Lower lobe of right lung (tissue), 2 donors: ENCODE measurements around the gene PRKCH. TPM values are rescaled to one million over a fixed set of nuclear protein-coding genes. Genes with fewer than 3 reads are reported as not detected.

Experiments used
- ATAC-seq, 2 donors: fragments of 200-7000 bp; cut with Tn5 transposase; one replicate each; pipeline ENCODE4 v1.9.1; 2020 to 2022; ENCODE audit warnings: mild to moderate bottlenecking in 2 of 2, moderate library complexity in 2 of 2
- DNase-seq: peaks from one replicate; pipeline ENCODE4 v3.0.0-alpha.2; 2020
- H3K27ac ChIP-seq: fragments of 200-600 bp; one replicate; pipeline ENCODE4 v1.8.0; 2022
- H3K27me3 ChIP-seq: fragments of 200-600 bp; one replicate; pipeline ENCODE4 v1.8.0; 2022; ENCODE audit warnings: low read depth
- H3K36me3 ChIP-seq: fragments of 200-600 bp; one replicate; pipeline ENCODE4 v1.8.0; 2022; ENCODE audit warnings: mild to moderate bottlenecking
- H3K4me1 ChIP-seq: fragments of 200-600 bp; one replicate; pipeline ENCODE4 v1.8.0; 2022
- H3K4me3 ChIP-seq: fragments of 200-600 bp; one replicate; pipeline ENCODE4 v1.8.0; 2022; ENCODE audit warnings: mild to moderate bottlenecking
- H3K9me3 ChIP-seq: fragments of 200-600 bp; one replicate; pipeline ENCODE4 v1.8.0; 2022
- CTCF ChIP-seq: fragments of 200-600 bp; IDR thresholded peaks from one replicate; pipeline ENCODE4 v1.8.0; 2022; ENCODE audit warnings: antibody characterized with exemption, mild to moderate bottlenecking
- intact Hi-C: fragments of 100-400 bp; cut with DNase I; formaldehyde crosslinking; loops from one replicate; pipeline ENCODE4 v1.11.0; 2022
- total RNA-seq: library from RNA; stranded (reverse); fragmentation: NEBNext Ultra II Directional; extraction: Animal tissue kit (Norgen Biotek cat#: 25700); gene quantifications from one replicate; pipeline ENCODE4 v1.2.1, GENCODE V29; 2021
- donor health status: DM: no; HTN: yes; CAD: no; lungs with severe emphysema.

PRKCH gene
- total RNA-seq, 1 donor from 2014 or later: 60.9 TPM

- DNase-seq (no peak), ATAC-seq (no peak)
- Histone ChIP-seq H3K4me3 (no peak overlapping the region), H3K9me3 (no peaks in the 10 kb centered on the region), H3K36me3 (no peaks in the 10 kb centered on the region), H3K4me1 (peaks cover 44% of the 10 kb centered on the region), H3K27me3 (no peaks in the 10 kb centered on the region), H3K27ac (no peak overlapping the region)
- intact Hi-C loops: no loop called here
- no peak for TF ChIP-seq CTCF
Observed at GRCh38 chr14:61557854-61558253, 236.5 kb downstream of the PRKCH start.

- DNase-seq: no peak
- intact Hi-C loops: no loop called here
- no peaks in the 10 kb centered on the region for H3K9me3 ChIP-seq
- no peak for TF ChIP-seq CTCF
- no peak overlapping the region for H3K27ac ChIP-seq
- peaks cover 44% of the 10 kb centered on the region for H3K4me1 ChIP-seq
- ATAC-seq: no peak
- no peaks in the 10 kb centered on the region for H3K36me3 ChIP-seq
- H3K4me3 ChIP-seq: no peak overlapping the region
- no peaks in the 10 kb centered on the region for H3K27me3 ChIP-seq
Observed at GRCh38 chr14:61558271-61558670, 236.9 kb downstream of the PRKCH start.

- H3K36me3 ChIP-seq: no peaks in the 10 kb centered on the region
- no peaks in the 10 kb centered on the region for H3K27me3 ChIP-seq
- H3K4me3 ChIP-seq: no peak overlapping the region
- intact Hi-C loops: no loop called here
- peaks cover 41% of the 10 kb centered on the region for H3K4me1 ChIP-seq
- no peak for ATAC-seq
- H3K27ac ChIP-seq: peak overlapping the region; percentile 13
- no peaks in the 10 kb centered on the region for H3K9me3 ChIP-seq
- no peak for DNase-seq
- no peak for TF ChIP-seq CTCF
Observed at GRCh38 chr14:61559641-61560201, 238.3 kb downstream of the PRKCH start.

GRCh38 chr14:61560323-61560722, 238.9 kb downstream of the PRKCH start:
- ATAC-seq (no peak), DNase-seq (no peak)
- Histone ChIP-seq H3K36me3 (no peaks in the 10 kb centered on the region), H3K4me3 (no peak overlapping the region), H3K4me1 (peaks cover 45% of the 10 kb centered on the region), H3K27ac (peak overlapping the region; percentile 13), H3K9me3 (no peaks in the 10 kb centered on the region), H3K27me3 (no peaks in the 10 kb centered on the region)
- intact Hi-C loops: no loop called here
- TF ChIP-seq CTCF: no peak

DNA sequence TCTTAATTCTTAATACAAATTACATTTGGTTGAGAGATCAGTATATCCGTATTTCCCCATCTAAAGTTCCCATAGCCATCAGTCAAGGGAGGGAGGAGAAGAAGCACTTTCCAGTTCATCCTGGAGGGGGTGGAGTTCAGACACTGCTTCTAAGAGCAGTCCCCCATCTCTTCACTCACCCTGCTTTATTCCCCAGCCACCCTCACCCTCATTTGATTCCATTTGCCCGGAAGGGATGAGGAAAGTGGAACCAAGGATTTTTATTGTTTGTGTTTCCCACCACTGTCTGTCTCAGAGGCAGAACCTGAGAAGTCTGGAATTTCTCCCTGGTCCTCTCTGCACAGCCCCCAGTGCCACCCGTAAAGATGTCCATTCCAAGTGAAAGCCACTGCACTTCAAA, 239.7 kb downstream of the PRKCH start:
- no peak for TF ChIP-seq CTCF
- intact Hi-C loops: no loop called here
- no peak for ATAC-seq
- peak overlapping the region; percentile 78 for H3K27ac ChIP-seq
- H3K27me3 ChIP-seq: no peaks in the 10 kb centered on the region
- H3K9me3 ChIP-seq: no peaks in the 10 kb centered on the region
- no peak overlapping the region for H3K4me3 ChIP-seq
- H3K4me1 ChIP-seq: peaks cover 45% of the 10 kb centered on the region
- DNase-seq: no peak
- no peaks in the 10 kb centered on the region for H3K36me3 ChIP-seq
